GM19193 (cell line): Measurements from ENCODE around the gene RAB11B.

ENCODE experiments used
- POLR2A ChIP-seq: IDR thresholded peaks from 4 replicates; pipeline ENCODE4 v1.6.1; 2011; ENCODE audit not compliant: insufficient read depth, insufficient read length; ENCODE audit errors: extremely low read depth

Gene RAB11B

DNA sequence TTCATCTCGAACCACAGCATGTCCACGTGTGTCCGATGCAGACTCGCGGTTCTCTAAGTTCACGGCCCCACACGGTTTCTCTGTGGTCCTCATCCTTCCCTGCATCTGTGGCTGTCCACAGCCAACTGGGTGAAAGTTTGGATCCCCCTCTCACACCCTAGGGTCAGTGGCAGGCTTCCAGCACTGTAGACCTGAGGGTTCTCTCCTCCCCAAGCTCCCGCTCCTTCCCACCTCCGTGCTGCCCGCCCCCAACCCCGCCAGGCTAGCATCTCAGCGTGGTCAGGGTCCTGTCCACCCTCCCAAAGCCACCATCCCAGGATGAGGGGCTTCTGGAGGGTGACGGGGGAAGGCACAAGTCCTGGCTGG, 23.2 kb upstream of the RAB11B start:
- TF ChIP-seq POLR2A, result no peak

DNA sequence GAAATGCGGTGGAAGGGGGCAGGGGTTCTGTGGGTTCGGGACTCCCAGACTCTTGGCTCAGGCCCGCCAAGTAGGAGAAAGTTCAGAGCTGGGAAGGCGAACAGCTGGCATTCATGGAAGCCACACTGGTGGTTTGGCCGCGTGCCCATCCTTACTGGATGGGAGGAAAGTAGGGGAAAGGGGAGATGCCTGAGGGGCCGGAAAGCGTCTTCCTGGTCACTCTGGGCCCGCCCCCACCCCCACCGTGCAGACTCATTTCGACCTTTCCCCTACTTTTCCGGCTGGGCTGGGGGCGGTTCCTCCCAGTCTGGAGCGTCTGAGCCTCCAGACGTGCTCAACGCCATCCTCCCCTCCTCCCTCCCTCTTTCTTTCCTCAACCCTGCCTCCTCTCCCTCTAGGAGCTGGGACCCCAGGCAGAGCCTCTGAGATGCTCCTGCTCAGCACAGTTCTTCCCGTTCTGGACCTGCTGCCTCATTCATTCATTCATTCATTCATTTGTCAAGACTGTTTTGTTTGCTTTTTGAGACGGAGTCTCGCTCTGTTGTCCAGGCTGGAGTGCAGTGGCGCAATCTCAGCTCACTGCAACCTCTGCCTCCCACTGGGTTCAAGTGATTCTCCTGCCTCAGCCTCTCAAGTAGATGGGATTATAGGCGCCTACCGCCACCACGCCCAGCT, 22.7 kb upstream of the RAB11B start:
- TF ChIP-seq POLR2A, result no peak

DNA sequence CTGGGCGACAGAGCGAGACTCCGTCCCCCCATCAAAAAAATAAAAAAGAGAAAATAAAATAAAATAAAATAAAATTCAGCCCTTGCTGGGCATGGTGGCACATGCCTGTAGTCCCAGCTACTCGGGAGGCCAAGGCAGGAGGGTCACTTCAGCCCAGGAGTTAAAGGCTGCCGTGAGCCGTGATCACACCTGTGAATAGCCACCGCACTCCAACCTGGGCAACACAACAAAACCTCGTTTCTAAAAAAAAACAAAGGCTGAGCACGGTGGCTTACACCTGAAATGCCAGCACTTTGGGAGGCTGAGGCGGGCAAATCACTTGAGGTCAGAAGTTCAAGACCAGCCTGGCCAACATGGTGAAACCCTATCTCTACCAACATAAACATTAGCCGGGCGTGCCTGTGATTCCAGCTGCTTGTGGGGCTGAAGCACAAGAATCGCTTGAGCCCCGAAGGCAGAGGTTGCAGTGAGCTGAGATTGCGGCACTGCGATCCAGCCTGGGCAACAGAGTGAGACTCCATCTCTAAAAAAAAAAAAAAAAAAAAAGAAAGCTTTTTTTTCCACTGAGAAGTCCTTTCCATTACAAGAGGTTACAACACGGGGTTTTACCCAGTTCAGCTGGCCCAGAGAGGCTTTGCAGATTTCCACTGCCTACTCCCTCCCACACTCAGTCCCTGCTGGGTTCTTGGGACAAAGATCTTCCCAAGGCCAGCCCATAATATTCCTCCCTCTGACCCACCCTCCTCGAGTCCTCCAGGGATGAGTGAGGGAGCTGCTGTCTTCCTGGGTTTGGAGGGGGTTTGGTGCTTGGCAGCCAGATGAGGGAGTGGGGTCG, 19.8 kb upstream of the RAB11B start:
- no peak for TF ChIP-seq POLR2A

DNA sequence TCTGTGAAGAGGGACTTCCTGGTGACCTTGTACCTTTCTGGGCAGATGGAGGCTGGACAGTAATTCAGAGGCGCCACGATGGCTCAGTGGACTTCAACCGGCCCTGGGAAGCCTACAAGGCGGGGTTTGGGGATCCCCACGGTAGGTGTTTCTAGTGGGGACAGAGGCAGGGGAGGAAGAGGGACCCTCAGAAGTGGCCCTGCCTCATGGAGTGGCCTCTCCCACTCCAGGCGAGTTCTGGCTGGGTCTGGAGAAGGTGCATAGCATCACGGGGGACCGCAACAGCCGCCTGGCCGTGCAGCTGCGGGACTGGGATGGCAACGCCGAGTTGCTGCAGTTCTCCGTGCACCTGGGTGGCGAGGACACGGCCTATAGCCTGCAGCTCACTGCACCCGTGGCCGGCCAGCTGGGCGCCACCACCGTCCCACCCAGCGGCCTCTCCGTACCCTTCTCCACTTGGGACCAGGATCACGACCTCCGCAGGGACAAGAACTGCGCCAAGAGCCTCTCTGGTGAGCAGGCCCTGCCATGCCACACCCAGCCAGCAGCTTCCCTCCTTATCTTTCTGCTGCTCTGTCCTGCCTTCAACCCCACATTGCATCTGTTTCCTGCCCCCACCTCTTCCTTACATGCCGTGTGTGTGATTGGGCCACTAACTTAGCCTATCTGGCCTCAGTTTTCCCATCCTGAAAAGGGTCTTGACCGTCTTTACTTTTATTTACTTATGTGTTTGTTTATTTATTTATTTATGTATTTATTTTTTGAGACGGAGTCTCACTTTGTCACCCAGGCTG, 19.0 kb upstream of the RAB11B start:
- no peak for TF ChIP-seq POLR2A

DNA sequence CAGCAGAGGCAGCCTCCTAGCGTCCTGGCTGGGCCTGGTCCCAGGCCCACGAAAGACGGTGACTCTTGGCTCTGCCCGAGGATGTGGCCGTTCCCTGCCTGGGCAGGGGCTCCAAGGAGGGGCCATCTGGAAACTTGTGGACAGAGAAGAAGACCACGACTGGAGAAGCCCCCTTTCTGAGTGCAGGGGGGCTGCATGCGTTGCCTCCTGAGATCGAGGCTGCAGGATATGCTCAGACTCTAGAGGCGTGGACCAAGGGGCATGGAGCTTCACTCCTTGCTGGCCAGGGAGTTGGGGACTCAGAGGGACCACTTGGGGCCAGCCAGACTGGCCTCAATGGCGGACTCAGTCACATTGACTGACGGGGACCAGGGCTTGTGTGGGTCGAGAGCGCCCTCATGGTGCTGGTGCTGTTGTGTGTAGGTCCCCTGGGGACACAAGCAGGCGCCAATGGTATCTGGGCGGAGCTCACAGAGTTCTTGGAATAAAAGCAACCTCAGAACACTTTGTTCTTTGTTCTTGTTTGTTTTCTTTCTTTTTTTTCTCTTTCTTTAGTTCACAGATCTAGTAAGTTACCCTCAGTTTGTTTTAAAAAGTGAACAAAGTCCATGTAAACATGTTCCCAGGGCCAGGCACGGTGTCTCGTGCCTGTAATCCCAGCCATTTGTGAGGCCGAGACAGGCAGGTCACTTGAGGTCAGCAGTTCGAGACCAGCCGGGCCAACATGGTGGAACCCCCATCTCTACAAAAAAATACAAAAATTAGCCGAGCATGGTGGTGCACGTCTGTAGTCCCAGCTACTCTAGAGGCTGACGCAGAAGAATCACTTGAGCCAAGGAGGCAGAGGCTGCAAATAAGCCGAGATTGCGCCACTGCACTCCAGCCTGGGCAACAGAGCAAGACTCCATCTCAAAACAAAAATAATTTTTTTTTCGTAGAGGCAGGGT, 16.0 kb upstream of the RAB11B start:
- TF ChIP-seq POLR2A, result no peak

DNA sequence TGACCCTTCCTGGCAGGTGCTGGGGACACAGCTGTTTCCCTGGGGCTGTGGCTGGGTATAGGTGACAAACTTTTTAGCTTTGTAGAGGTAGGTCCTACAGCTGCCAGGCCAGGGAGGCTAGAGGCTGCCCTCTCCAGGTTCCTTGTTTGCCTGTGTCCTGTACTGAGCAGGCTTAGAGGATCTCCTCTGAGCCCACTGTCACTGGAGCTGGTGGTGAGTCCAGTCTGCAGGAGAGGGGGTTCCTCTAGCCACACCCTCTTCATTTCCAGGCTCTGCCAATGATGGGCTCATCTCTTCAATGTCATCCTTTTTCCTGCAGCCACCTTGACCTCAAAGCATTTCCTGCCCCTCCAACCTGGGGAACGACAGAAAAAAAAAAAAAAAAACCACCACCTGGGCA, 12.6 kb upstream of the RAB11B start:
- no peak for TF ChIP-seq POLR2A

DNA sequence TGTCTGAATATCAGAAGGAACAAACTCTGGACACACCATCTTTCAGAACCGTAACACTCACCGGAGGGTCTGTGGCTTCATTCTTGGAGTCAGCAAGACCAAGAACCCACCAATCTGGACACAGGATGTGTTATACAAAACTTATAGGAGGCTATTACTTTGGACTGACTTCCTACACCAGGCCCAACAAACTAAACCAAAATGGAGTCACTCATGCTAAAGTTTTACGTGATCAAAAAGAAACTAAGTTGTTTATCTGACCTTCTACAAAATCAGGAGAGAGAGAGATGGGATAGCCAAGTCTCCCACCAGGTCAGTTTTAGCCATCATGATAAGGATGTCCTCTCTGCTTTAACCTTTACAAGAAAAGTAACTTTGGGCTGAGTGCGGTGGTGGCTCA, 3.2 kb upstream of the RAB11B start:
- TF ChIP-seq POLR2A, result no peak

DNA sequence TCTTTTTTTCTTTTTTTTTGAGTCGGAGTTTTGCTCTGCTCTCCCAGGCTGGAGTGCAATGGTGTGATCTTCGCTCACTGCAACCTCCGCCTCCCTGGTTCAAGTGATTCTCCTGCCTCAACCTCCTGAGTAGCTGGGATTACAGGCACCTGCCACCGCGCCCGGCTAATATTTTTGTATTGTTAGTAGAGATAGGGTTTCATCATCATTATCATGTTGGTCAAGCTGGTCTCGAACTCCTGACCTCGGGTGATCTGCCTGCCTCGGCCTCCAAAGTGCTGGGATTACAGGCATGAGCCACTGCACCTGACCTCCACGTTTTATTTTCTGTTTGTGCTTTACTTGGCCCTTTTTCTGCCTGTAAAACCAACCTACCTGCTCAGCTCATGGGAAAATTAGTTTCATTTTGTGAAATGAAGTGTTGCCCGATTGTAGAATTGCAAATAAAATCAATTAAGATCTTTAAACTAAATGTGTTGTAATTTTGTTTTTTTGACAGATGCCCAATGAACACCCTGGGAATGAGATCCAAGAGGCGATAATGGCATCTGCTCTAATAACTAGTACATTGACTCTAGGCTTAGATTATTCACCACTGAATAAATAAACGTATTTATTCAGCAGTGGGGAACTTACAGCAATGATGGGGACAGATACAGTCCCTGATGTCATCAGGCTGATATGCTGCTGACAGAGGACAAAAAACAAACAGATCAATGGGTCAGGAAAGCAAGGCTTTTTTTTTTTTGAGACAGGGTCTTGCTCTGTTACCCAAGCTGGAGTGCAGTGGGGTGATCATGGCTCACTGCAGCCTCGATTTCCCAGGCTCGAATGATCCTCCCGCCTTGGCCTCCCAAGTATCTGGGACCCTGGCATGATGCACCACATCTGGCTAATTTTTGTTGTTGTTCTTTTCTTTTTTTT, 2.2 kb upstream of the RAB11B start:
- TF ChIP-seq POLR2A, result no peak

DNA sequence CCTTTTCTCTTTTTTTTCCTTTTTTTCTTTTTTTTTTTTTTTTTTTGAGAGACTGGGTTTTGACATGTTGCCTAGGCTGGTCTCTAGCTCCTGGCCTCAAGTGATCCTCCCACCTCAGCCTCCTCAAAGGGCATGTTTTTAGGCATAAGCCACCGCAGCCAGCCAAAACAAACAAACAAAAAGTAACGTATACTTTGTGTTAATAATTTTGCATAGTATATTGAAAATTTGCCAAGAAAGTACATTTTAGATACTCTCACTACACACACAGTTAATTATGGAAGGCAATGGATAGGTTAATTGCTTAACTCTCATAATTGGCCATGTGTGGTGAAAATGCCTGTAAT, 1.6 kb upstream of the RAB11B start:
- no peak for TF ChIP-seq POLR2A

DNA sequence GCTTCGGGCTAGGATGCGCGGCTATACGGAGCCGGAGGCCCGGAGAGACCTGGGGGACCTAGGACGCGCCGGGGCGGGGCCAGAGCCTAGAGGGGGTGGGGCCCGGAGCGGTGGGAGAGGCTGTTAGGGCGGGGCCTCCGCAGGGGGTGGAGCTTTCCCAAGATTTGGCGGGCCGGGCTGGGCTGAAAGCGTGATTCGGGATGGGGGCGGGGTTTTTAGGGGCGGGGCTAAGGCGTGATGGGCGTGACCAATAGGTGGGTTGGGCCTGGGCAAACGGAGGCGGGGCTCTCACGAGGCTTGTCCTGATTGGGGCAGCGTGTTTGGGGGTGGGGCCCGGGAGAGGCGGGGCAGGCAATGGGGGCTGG, 439 bp downstream of the RAB11B start:
- TF ChIP-seq POLR2A, result no peak

DNA sequence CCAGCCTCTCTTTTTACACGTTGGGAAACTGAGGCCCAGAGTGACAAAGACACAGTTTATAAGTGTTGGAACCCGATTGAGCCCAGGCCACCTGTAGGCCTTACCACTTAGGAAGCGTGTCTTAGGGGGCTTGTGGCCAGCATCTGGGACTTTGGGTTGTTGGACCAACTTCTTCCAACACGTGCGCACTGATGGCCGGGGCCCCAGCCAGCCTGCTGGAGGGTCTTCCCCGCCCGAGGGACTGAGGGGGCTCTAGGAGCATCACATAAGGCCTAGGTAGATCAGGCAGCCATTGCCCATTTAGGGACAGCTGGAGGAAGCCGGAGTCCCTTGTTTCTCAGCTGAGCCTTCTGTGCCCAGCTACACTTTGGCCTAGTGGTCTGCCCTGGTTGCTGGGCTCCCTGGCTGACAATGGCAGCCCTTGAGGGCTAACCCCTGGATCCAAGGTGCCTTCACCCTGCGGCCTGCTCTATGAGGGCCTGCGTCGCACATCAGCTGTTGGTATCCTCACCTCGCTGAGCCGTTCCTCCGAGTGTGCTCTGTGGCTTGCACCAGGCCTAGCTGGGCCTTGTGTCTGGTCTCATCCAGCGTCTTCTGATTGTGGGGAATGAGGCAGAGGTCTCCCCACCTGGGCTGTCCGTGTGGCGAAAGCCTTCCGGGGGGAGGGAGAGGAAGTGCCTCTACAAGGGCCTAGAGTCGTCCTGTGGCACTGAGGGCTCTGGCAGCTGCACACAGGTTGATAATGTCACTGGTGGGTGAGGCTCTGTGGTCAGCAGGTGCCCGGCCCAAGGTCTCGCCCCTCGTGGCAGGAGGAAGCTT, 1.2 kb downstream of the RAB11B start:
- TF ChIP-seq POLR2A, result no peak

DNA sequence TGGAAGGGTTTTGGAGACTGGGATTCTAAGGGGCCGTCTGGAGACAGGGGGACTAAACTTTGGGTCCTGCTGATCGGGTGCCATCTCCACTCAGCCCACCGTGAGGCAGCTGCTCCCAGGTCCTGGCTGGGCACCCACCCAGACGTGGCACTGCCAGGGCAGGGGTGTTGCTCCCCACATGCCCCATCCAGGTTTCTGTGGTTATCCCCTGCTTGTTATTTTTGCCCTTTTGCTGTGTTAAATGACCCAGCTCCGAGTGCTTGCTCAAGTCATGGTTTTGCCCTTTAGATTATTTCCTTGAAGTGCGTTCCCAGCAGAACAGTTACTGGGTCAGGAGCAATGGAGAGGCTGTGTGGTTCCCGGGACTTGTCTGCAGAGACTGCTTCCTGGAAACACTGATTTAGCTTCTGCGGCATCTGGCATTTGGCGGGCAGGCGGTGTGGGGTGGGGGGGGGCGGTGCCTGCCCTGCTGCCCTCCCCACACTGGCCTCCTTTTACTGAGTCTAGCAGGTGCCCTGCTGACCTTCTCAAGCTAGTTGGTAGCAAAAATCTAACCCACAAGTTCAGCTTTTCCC, 1.9 kb downstream of the RAB11B start:
- TF ChIP-seq POLR2A, result no peak
